Smooth muscle cell (in vitro differentiated cells): ENCODE measurements around the gene TM6SF1. TPM values are rescaled to one million over a fixed set of nuclear protein-coding genes. Genes with fewer than 3 reads are reported as not detected.

ENCODE experiments used
- DNase-seq: peaks from one replicate; lab custom pipeline; 2025; ENCODE audit not compliant: unreplicated experiment; lab: John Stamatoyannopoulos, UW
- H2AFZ ChIP-seq: fragments of 200-600 bp; sonication (generic); 2 replicates; pipeline ENCODE4 v1.6.0; 2016; ENCODE audit warnings: antibody characterized with exemption, low read depth, mild to moderate bottlenecking
- H3F3A ChIP-seq: fragments of 200-600 bp; sonication (generic); 2 replicates; pipeline ENCODE4 v1.6.0; 2017; ENCODE audit warnings: antibody characterized with exemption, low read depth
- H3K27ac ChIP-seq: fragments of 200-600 bp; sonication (generic); 2 replicates; pipeline ENCODE4 v1.5.1; 2016; ENCODE audit warnings: low read depth, mild to moderate bottlenecking
- H3K27me3 ChIP-seq: fragments of 200-600 bp; sonication (generic); 2 replicates; pipeline ENCODE4 v1.6.1; 2016; ENCODE audit warnings: low read depth, mild to moderate bottlenecking
- H3K36me3 ChIP-seq: fragments of 200-600 bp; sonication (generic); 2 replicates; pipeline ENCODE4 v1.5.1; 2016; ENCODE audit warnings: low read depth
- H3K4me1 ChIP-seq: fragments of 200-600 bp; sonication (generic); 2 replicates; pipeline ENCODE4 v1.5.1; 2016; ENCODE audit warnings: low read depth
- H3K4me2 ChIP-seq: fragments of 200-600 bp; sonication (generic); 2 replicates; pipeline ENCODE4 v1.6.0; 2016; ENCODE audit warnings: mild to moderate bottlenecking
- H3K4me3 ChIP-seq: fragments of 200-600 bp; sonication (generic); 2 replicates; pipeline ENCODE4 v1.5.1; 2016; ENCODE audit warnings: mild to moderate bottlenecking
- H3K79me2 ChIP-seq: fragments of 200-600 bp; sonication (generic); 2 replicates; pipeline ENCODE4 v1.6.0; 2016; ENCODE audit warnings: low read depth, mild to moderate bottlenecking
- H3K9ac ChIP-seq: fragments of 200-600 bp; sonication (generic); 2 replicates; pipeline ENCODE4 v1.6.0; 2016; ENCODE audit warnings: low read depth
- H3K9me3 ChIP-seq: fragments of 200-600 bp; sonication (generic); replicated peaks from 2 replicates; pipeline ENCODE4 v1.5.1; 2016; ENCODE audit warnings: low read depth
- H4K20me1 ChIP-seq: fragments of 200-600 bp; sonication (generic); 2 replicates; pipeline ENCODE4 v1.6.0; 2016; ENCODE audit warnings: low read depth
- CTCF ChIP-seq: fragments of 200-600 bp; sonication (generic); IDR thresholded peaks from 2 replicates; pipeline ENCODE4 v1.5.1; 2017; ENCODE audit warnings: borderline replicate concordance, mild to moderate bottlenecking, antibody characterized with exemption; ENCODE audit not compliant: insufficient read depth, poor library complexity, severe bottlenecking
- WGBS: methylation state at CpG from one replicate; pipeline ENCODE4 v1.1.7; 2016; ENCODE audit warnings: low lambda C conversion rate; 5-methylcytosine and 5-hydroxymethylcytosine counted together
- polyA plus RNA-seq: library from polyadenylated mRNA; unstranded; fragments of >200 nt; fragmentation: Nextera tagmentation; extraction: Ambion mirVana; gene quantifications from 2 replicates; pipeline ENCODE4 v1.2.1, GENCODE V29; 2016
- total RNA-seq: library from RNA; depleted of rRNA; stranded (reverse); fragments of >200 nt; gene quantifications from 2 replicates; pipeline ENCODE4 v1.2.3, GENCODE V29; 2014

TM6SF1 gene
- total and polyA plus RNA-seq, 2 experiments from 2014 or later = 1.5 TPM; not detected in 1

GRCh38 chr15:83066034-83066733, 41.3 kb upstream of the TM6SF1 start:
- H4K20me1 ChIP-seq = peaks cover 51% of the 10 kb centered on the region
- no peaks in the 10 kb centered on the region for H3K27me3 ChIP-seq
- WGBS = 5% methylated on average over 36 of the region's 42 CpGs
- H3K9ac ChIP-seq = peak overlapping the region; percentile 86
- peaks cover 50% of the 10 kb centered on the region for H3K79me2 ChIP-seq
- H3K36me3 ChIP-seq = no peaks in the 10 kb centered on the region
- H3K4me3 ChIP-seq = peak overlapping the region; percentile 72
- H3K9me3 ChIP-seq = no peaks in the 10 kb centered on the region
- DNase-seq = no peak
- TF ChIP-seq CTCF = no peak
- H3K27ac ChIP-seq = peak overlapping the region; percentile 56
- H3K4me1 ChIP-seq = peaks cover 40% of the 10 kb centered on the region
- H2AFZ ChIP-seq = peak overlapping the region; percentile 89
- peak overlapping the region; percentile 99 for H3K4me2 ChIP-seq
- H3F3A ChIP-seq = no peaks in the 10 kb centered on the region

- peak within 1 kb of the TSS; percentile 89 for H2AFZ ChIP-seq
- peak within 1 kb of the TSS; percentile 86 for H3K9ac ChIP-seq
- 1% methylated on average over 65 of the region's 90 CpGs for WGBS
- peak; percentile 65 for DNase-seq
- peak within 1 kb of the TSS; percentile 56 for H3K27ac ChIP-seq
- H3K9me3 ChIP-seq = no peaks in the 10 kb centered on the region
- H3K4me3 ChIP-seq = peak within 1 kb of the TSS; percentile 72
- no peaks in the 10 kb centered on the region for H3K36me3 ChIP-seq
- H3K79me2 ChIP-seq = peaks cover 45% of the 10 kb centered on the region
- H3K4me2 ChIP-seq = peak within 1 kb of the TSS; percentile 99
- H3K4me1 ChIP-seq = peaks cover 32% of the 10 kb centered on the region
- H4K20me1 ChIP-seq = peaks cover 43% of the 10 kb centered on the region
- H3F3A ChIP-seq = no peaks in the 10 kb centered on the region
- no peaks in the 10 kb centered on the region for H3K27me3 ChIP-seq
- TF ChIP-seq CTCF = no peak
These were observed 40.5 kb upstream of the TM6SF1 start, which contains the start of gene BTBD1 for GRCh38 chr15:83066734-83067637. Gene BTBD1 (minus strand): TSS chr15:83067252. CDS start chr15:83067151, 101 bp downstream.

GRCh38 chr15:83067638-83067962, 39.8 kb upstream of the TM6SF1 start:
- H3K27ac ChIP-seq = peak overlapping the region; percentile 56
- H3K36me3 ChIP-seq = no peaks in the 10 kb centered on the region
- TF ChIP-seq CTCF = no peak
- no peak for DNase-seq
- peak overlapping the region; percentile 72 for H3K4me3 ChIP-seq
- peaks cover 39% of the 10 kb centered on the region for H3K79me2 ChIP-seq
- 82% methylated on average over 12 of the region's 12 CpGs for WGBS
- H3F3A ChIP-seq = no peaks in the 10 kb centered on the region
- H3K9ac ChIP-seq = no peak overlapping the region
- peak overlapping the region; percentile 89 for H2AFZ ChIP-seq
- H3K9me3 ChIP-seq = no peaks in the 10 kb centered on the region
- peaks cover 27% of the 10 kb centered on the region for H3K4me1 ChIP-seq
- H4K20me1 ChIP-seq = peaks cover 36% of the 10 kb centered on the region
- no peaks in the 10 kb centered on the region for H3K27me3 ChIP-seq
- H3K4me2 ChIP-seq = peak overlapping the region; percentile 99
